ENCODE results near the gene BTBD18.

BTBD18 gene

GRCh38 chr11:57776031-57776521 is 24.5 kb upstream of the BTBD18 start:
- DNase-seq (ENCODE audit: low read depth): no peak

GRCh38 chr11:57775491-57775890 is 23.9 kb upstream of the BTBD18 start:
- no peak for DNase-seq (ENCODE audit: low read depth)

GRCh38 chr11:57773026-57773598 is 21.5 kb upstream of the BTBD18 start:
- DNase-seq (ENCODE audit: low read depth): no peak

GRCh38 chr11:57772562-57772961 is 20.9 kb upstream of the BTBD18 start:
- no peak for DNase-seq (ENCODE audit: low read depth)

GRCh38 chr11:57771365-57771764 is 19.7 kb upstream of the BTBD18 start:
- no peak for DNase-seq (ENCODE audit: low read depth)

- DNase-seq (ENCODE audit: low read depth): no peak
These were observed 19.2 kb upstream of the BTBD18 start for GRCh38 chr11:57770793-57771192.

GRCh38 chr11:57764972-57765371 is 13.4 kb upstream of the BTBD18 start:
- DNase-seq (ENCODE audit: low read depth): no peak

GRCh38 chr11:57764566-57764965 is 12.9 kb upstream of the BTBD18 start:
- no peak for DNase-seq (ENCODE audit: low read depth)

- DNase-seq (ENCODE audit: low read depth): no peak
These were observed 12.4 kb upstream of the BTBD18 start for GRCh38 chr11:57764021-57764420.

GRCh38 chr11:57763568-57763967 is 11.9 kb upstream of the BTBD18 start:
- DNase-seq (ENCODE audit: low read depth): no peak

- DNase-seq (ENCODE audit: low read depth): no peak
These were observed 10.7 kb upstream of the BTBD18 start for GRCh38 chr11:57762235-57762861.

GRCh38 chr11:57761301-57762234 is 9.9 kb upstream of the BTBD18 start, which contains the start of gene CTNND1:
CTNND1 (plus strand) TSS chr11:57761802; CDS start chr11:57791479, 29,677 bp downstream.
- DNase-seq (ENCODE audit: low read depth): no peak

- DNase-seq (ENCODE audit: low read depth): no peak
These were observed 6.6 kb upstream of the BTBD18 start for GRCh38 chr11:57758174-57758573.

GRCh38 chr11:57752954-57753353 is 1.3 kb upstream of the BTBD18 start:
- no peak for DNase-seq (ENCODE audit: low read depth)

GRCh38 chr11:57751176-57751575 is 443 bp downstream of the BTBD18 start:
- DNase-seq (ENCODE audit: low read depth): no peak

GRCh38 chr11:57746920-57747319 is 4.7 kb downstream of the BTBD18 start:
- no peak for DNase-seq (ENCODE audit: low read depth)

GRCh38 chr11:57745206-57745605 is 6.4 kb downstream of the BTBD18 start:
- no peak for DNase-seq (ENCODE audit: low read depth)

- no peak for DNase-seq (ENCODE audit: low read depth)
These were observed 7.3 kb downstream of the BTBD18 start for GRCh38 chr11:57744357-57744756.

GRCh38 chr11:57742087-57742452 is 9.5 kb downstream of the BTBD18 start:
- DNase-seq (ENCODE audit: low read depth): no peak

GRCh38 chr11:57741132-57742086 is 10.2 kb downstream of the BTBD18 start, which contains the start of gene SELENOH:
SELENOH (plus strand) TSS chr11:57741491; CDS start chr11:57741596, 105 bp downstream.
- DNase-seq (ENCODE audit: low read depth): peak; percentile 85

GRCh38 chr11:57735619-57736298 is 15.9 kb downstream of the BTBD18 start:
- DNase-seq (ENCODE audit: low read depth): no peak

Data from activated T-helper 1 cell treated with Interleukin-2 at 50 U/mL for 16 hours (primary cell).